Stimulated activated CD4-positive, alpha-beta T cell treated with anti-CD3 and anti-CD28 coated beads, Interleukin-12 subunit alpha, Interleukin-12 subunit beta, amount 100 ng/mL, for 48 hours (primary cell): ENCODE data around the gene RHOD.

Experiments used
- DNase-seq, 3 donors: peaks; one replicate each; pipeline ENCODE4 v3.0.0-alpha.2; 2020; ENCODE audit warnings: low read depth in 2 of 3, low spot score in 1 of 3

The RHOD gene

GRCh38 chr11:67031791-67032561 is 24.7 kb upstream of the RHOD start:
- no peak for DNase-seq

- DNase-seq: no peak
These were observed 23.7 kb upstream of the RHOD start for GRCh38 chr11:67032830-67033551.

- DNase-seq: no peak
These were observed 22.9 kb upstream of the RHOD start for GRCh38 chr11:67033661-67034166.

GRCh38 chr11:67034350-67034749 is 22.3 kb upstream of the RHOD start:
- DNase-seq: no peak

GRCh38 chr11:67040147-67040546 is 16.5 kb upstream of the RHOD start:
- DNase-seq: no peak

GRCh38 chr11:67041602-67042001 is 15.0 kb upstream of the RHOD start:
- no peak for DNase-seq

- no peak for DNase-seq
These were observed 12.9 kb upstream of the RHOD start for GRCh38 chr11:67043572-67044349.

- DNase-seq: no peak
These were observed 12.2 kb upstream of the RHOD start for GRCh38 chr11:67044496-67044895.

GRCh38 chr11:67045314-67045713 is 11.3 kb upstream of the RHOD start:
- no peak for DNase-seq

- DNase-seq: no peak
These were observed 8.0 kb upstream of the RHOD start for GRCh38 chr11:67048515-67049130.

GRCh38 chr11:67050139-67050538 is 6.5 kb upstream of the RHOD start:
- no peak for DNase-seq

GRCh38 chr11:67051180-67051893 is 5.3 kb upstream of the RHOD start:
- DNase-seq: no peak

GRCh38 chr11:67051945-67052488 is 4.6 kb upstream of the RHOD start:
- DNase-seq: no peak

GRCh38 chr11:67052891-67053290 is 3.8 kb upstream of the RHOD start:
- no peak for DNase-seq

GRCh38 chr11:67053896-67054329 is 2.7 kb upstream of the RHOD start:
- DNase-seq: peak in 2 of 3 donors; percentile 38 to 46

- DNase-seq: no peak
These were observed 2.3 kb upstream of the RHOD start for GRCh38 chr11:67054346-67054835.

GRCh38 chr11:67054836-67055523 is 1.7 kb upstream of the RHOD start:
- DNase-seq: peak in 1 of 3 donors; percentile 22

- DNase-seq: no peak
These were observed 835 bp upstream of the RHOD start for GRCh38 chr11:67055812-67056211.

- no peak for DNase-seq
These were observed 592 bp downstream of the RHOD start for GRCh38 chr11:67057205-67057672.
